ENCODE data around the gene DESI1.

DNA sequence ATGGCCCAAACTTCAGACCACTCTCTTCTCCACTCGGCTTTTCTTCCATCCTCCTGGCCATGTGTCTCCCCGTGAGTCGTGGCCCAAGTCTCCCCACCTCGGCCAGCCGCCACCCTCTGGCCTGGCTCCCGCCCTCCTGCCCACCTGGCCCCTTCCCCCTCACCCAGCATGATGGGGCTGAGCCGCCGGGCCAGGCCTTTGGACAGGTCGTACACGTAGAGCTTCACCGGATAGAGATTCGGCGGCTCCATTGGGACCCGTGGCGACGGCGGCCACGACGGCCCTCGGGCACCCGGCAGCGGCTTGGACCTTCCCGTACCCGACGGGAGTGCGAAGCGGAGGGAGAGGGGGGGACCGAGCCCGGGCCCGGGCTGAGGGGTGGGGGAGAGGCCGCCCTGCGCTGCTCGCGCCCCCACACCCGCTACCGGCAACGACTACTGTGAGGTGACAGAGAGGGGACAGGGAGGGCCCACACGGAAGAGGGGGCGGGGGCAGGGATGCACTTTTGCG lies at the start of gene DESI1:
- TF ChIP-seq, protein P1, sequence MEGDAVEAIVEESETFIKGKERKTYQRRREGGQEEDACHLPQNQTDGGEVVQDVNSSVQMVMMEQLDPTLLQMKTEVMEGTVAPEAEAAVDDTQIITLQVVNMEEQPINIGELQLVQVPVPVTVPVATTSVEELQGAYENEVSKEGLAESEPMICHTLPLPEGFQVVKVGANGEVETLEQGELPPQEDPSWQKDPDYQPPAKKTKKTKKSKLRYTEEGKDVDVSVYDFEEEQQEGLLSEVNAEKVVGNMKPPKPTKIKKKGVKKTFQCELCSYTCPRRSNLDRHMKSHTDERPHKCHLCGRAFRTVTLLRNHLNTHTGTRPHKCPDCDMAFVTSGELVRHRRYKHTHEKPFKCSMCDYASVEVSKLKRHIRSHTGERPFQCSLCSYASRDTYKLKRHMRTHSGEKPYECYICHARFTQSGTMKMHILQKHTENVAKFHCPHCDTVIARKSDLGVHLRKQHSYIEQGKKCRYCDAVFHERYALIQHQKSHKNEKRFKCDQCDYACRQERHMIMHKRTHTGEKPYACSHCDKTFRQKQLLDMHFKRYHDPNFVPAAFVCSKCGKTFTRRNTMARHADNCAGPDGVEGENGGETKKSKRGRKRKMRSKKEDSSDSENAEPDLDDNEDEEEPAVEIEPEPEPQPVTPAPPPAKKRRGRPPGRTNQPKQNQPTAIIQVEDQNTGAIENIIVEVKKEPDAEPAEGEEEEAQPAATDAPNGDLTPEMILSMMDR (IDR thresholded peaks at IDR 0.05), result no peak
- no peak for TF ChIP-seq POLR2A (IDR thresholded peaks at IDR 0.05)
